ENCODE results near the gene VCL. TPM values are rescaled to one million over a fixed set of nuclear protein-coding genes. Genes with fewer than 3 reads are reported as not detected.

Gene VCL
- 10 to 100 TPM; 20.7 to 22.7 TPM for total RNA-seq

DNA sequence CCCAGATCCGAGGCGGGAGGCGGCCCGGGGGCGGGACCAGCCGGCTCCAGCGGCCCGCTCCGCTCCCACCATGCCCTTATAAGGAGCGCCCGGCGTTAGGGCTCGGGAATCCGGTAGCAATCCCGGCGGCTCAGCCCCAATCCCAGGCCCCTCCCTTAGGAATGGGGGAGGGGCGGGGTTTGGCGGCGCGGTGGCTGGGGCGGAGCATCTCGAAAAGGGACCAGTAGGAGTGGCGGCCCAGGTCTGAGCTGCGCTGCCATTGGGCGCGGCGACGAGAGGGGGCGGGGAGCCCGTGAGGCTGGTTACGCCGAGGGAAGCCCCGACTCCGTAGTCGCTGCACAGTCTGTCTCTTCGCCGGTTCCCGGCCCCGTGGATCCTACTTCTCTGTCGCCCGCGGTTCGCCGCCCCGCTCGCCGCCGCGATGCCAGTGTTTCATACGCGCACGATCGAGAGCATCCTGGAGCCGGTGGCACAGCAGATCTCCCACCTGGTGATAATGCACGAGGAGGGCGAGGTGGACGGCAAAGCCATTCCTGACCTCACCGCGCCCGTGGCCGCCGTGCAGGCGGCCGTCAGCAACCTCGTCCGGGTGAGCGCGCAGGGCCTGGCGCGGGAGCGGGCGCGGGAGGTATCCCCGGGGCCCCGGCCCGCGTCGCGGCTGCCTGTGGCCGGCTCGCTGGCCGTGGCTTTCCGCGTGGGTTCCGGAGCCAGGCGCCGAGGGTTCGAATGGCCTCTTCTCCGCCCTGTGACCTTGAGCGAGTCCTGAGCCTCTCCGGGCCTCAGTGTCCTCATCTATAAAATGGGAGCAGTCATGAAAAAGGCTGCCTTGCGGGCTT, at the start of gene VCL:
VCL (plus strand) TSS at position 330 of the 836 bp plus-strand sequence; CDS start at position 422, 92 bp downstream.
- DNase-seq (peak; percentile 97), ATAC-seq (peak; percentile 98)
- Mint-ChIP-seq H3K27ac (peak within 1 kb of the TSS; percentile 97), H3K4me3 (peak within 1 kb of the TSS; percentile 89), H3K36me3 (ENCODE audit: low read depth) (peaks cover 4% of the 10 kb centered on the region), H3K4me1 (peaks cover 39% of the 10 kb centered on the region), H3K27me3 (no peaks in the 10 kb centered on the region), H3K9me3 (ENCODE audit: low read depth) (no peaks in the 10 kb centered on the region)
- CTCF ChIA-PET: interaction anchor here (1.6 kb wide), 1 partner anchor 112 kb away, joined by 5 read pairs; no protein-coding TSS in a partner anchor
- intact Hi-C loops (cut with DNase I, micrococcal nuclease): loop anchor here (1.0 to 10.0 kb wide), 13 partner anchors 41 to 1237 kb away; partner anchors contain the start of genes ADK (in 1 of the 2), COMTD1 (in 1 of the 2), DNAJC9 (in 1 of the 2) and KAT6B (in 1 of the 2)
- POLR2A ChIA-PET: interaction anchor here (0.6 to 1.6 kb wide), 2 partner anchors 42 to 155 kb away, joined by 3 to 9 read pairs; no protein-coding TSS in a partner anchor

DNA sequence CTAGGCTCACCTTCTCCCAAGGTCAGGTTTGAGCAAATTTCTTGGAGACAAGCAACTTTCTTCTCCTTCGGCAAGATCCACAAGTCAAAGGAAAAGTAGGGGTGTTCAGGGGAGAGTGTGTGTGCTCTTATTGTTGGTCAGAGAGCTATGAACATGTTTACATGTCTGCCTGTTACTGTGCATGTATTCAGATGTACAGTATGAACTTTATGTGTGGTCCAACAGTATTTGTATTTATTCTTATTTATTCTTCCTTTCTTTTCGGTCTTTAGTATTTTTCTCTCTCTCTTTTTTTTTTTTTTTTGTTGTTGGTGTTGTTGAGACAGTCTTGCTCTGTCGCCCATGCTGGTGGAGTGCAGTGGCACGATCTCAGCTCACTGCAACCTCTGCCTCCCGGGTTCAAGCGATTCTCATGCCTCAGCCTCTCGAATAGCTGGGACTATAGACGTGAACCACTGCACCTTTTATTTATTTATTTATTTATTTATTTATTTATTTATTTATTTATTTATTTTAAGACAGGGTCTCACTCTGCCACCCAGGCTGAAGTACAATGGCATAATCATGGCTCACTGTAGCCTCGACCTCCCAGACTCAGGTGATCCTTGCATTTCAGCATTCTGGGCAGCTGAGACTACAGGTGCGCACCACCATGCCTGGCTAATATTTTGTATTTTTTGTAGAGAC, 48.8 kb upstream of the VCL start:
- intact Hi-C loops (cut with DNase I, micrococcal nuclease): no loop called here
- DNase-seq (no peak), ATAC-seq (no peak)
- Mint-ChIP-seq H3K27me3 (no peaks in the 10 kb centered on the region), H3K27ac (no peak overlapping the region), H3K36me3 (ENCODE audit: low read depth) (no peaks in the 10 kb centered on the region), H3K4me3 (no peak overlapping the region), H3K9me3 (ENCODE audit: low read depth) (no peaks in the 10 kb centered on the region), H3K4me1 (peaks cover 7% of the 10 kb centered on the region)
- ChIA-PET CTCF (no interaction called here), POLR2A (no interaction called here)

DNA sequence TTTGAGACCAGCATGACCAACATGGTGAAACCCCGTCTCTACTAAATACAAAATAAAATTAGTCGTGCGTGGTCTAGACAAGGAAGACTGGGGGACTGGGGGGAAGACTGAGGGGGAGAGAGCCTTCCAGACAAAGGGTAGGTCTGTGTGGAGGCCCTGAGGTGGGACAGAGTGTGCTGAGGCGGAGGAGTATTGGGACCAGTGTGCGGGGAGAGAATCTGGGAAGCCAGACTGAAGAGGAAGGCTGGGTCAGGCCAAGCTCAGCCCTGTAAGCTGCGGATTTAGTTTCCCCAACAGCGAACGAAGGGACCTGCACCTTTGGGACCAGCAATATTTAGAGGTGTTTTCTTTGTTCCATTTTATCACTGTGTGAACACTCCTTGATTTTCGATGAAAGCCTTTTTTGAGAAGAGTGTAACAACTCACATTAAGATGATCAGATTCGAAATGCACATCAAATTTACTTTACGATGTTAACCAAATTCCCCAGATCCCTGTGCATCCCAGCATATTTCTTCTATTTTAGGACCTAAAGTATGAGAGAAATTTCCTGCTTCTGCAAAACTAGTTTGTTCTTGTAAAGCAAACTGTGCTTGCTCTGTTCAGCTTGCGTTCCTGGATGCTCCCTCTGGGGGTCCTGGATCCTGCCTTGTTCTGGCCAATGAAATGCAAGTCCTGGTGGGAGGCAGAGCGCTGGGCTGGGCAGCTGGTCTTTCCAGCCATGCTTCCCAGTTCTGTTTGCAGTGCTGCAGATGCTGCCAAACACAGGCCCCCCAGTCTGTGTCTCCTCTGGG, 47.6 kb upstream of the VCL start:
- ATAC-seq: no peak
- intact Hi-C loops (cut with DNase I, micrococcal nuclease): no loop called here
- DNase-seq: no peak
- no peaks in the 10 kb centered on the region for H3K27me3 Mint-ChIP-seq
- no peak overlapping the region for H3K27ac Mint-ChIP-seq
- H3K9me3 Mint-ChIP-seq (ENCODE audit: low read depth): no peaks in the 10 kb centered on the region
- H3K36me3 Mint-ChIP-seq (ENCODE audit: low read depth): no peaks in the 10 kb centered on the region
- CTCF ChIA-PET: no interaction called here
- no peak overlapping the region for H3K4me3 Mint-ChIP-seq
- POLR2A ChIA-PET: no interaction called here
- peaks cover 13% of the 10 kb centered on the region for H3K4me1 Mint-ChIP-seq

DNA sequence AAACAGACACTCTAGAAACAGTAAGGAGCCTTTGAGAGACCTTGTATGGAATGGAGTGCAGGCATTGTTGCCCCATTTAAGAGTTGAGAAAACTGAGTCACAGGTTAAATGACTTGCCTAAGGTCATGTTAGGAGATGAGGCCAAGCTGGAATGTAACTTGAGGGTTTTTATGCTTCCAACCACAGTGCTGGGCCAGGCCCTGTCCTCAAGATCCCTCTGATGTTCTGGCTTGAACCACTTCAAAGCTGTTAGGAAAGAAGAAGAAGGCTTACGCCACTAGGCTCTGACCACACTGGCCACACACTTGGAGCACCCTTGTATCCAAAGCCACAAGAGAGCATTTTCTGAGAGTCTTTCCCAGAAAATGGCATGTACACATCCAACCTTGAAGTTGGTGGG, 44.3 kb upstream of the VCL start:
- Mint-ChIP-seq H3K27ac (no peak overlapping the region), H3K4me3 (no peak overlapping the region), H3K36me3 (ENCODE audit: low read depth) (no peaks in the 10 kb centered on the region), H3K4me1 (peaks cover 40% of the 10 kb centered on the region), H3K27me3 (no peaks in the 10 kb centered on the region), H3K9me3 (ENCODE audit: low read depth) (no peaks in the 10 kb centered on the region)
- ChIA-PET POLR2A (interaction anchor here (0.6 kb wide), 2 partner anchors 156 to 799 kb away, joined by 4 read pairs; no protein-coding TSS in a partner anchor), CTCF (interaction anchor here (0.7 to 3.7 kb wide), 8 partner anchors 8 to 127 kb away, joined by 3 to 15 read pairs (median 4); no protein-coding TSS in a partner anchor)
- ATAC-seq (peak; percentile 37), DNase-seq (no peak)
- intact Hi-C loops (cut with DNase I, micrococcal nuclease): no loop called here

DNA sequence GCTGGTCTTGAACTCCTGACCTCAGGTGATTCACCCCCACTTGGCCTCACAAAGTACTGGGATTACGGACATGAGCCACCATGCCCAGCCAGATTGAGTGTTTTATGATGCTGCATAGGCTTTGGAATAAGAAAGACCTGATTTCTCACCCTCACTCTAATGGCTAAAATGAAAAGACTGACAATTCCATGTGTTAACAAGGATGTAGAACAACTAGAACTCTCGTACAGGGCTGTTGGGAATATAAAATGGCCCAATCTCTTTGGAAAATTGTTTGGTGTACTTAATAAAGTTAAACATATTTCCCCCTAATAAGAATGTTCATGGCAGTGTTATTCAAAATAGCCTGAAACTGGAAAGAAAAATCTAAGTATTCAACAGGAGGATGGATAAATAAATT, 43.2 kb upstream of the VCL start:
- H3K27me3 Mint-ChIP-seq: no peaks in the 10 kb centered on the region
- no peak overlapping the region for H3K4me3 Mint-ChIP-seq
- POLR2A ChIA-PET: no interaction called here
- ATAC-seq: no peak
- intact Hi-C loops (cut with DNase I, micrococcal nuclease): loop anchor here (5.0 kb wide), 2 partner anchors 43 to 103 kb away; partner anchors contain the start of gene VCL (in 1 of the 2)
- peaks cover 49% of the 10 kb centered on the region for H3K4me1 Mint-ChIP-seq
- CTCF ChIA-PET: no interaction called here
- no peak for DNase-seq
- H3K9me3 Mint-ChIP-seq (ENCODE audit: low read depth): no peaks in the 10 kb centered on the region
- no peak overlapping the region for H3K27ac Mint-ChIP-seq
- no peaks in the 10 kb centered on the region for H3K36me3 Mint-ChIP-seq (ENCODE audit: low read depth)

DNA sequence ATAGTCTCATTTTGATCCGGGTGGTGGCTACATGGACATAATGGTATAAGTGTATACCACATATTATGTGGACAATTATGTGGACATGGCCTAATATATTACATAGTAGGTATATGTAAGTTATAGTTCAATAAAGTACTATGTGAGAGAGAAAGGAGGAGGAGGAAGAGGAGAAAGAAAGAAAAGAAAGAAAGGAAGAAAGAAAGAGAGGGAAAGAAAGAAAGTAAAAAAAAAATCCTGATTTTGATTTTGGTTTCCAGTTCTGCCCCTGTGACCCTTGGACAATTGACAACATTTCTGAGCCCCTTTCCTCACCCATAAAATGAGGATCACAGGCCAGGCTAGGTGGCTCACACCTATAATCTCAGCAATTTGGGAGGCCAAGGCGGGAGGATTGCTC, 42.2 kb upstream of the VCL start:
- ChIA-PET CTCF (interaction anchor here (1.2 to 3.6 kb wide), 8 partner anchors 15 to 167 kb away, joined by 3 to 23 read pairs (median 5); no protein-coding TSS in a partner anchor), POLR2A (no interaction called here)
- H3K4me3 Mint-ChIP-seq: no peak overlapping the region

DNA sequence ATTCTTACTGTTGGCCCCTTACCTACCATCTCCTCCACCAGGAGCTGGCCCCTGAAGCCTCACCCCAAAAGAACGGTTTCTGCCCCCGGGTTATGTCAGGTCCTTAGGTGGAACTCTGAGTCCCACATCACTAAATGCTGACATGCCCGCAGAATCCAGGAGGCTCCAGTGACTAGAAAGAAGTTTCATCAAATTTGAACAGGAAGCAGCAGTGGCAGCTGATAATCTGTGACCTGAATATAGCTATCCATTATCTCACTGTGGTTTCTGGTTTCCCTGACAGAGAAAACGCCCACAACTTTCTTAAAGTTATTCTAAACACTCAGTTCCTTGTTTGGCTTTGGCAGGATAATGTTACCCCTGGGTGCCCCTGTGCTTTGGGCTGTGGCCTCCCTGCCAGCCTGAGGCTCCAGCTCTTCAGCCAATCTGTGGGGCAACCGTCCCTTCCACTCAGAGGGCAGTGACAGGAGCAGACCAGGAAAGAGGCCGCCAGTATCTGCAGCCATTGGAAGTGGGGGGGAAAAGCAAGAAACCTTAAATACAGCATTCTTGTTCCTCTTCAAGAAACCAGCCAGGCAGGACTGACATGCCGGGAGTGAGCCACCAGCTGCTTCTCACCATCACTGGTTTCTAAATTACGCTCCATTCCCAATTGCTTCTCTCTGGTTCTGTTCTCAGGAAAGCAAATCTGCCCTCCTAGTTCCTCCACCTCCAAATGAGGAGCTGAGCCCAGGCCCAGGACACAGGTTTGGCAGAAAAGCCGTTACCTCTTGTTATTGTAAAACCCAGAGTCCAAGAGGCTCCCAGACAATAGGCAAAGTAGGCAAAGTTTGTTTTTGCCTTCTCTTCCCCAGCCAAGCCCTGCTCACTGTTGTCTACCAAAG, 41.2 kb upstream of the VCL start:
- H3K9me3 Mint-ChIP-seq (ENCODE audit: low read depth): no peaks in the 10 kb centered on the region
- H3K27ac Mint-ChIP-seq: peak overlapping the region; percentile 87
- H3K27me3 Mint-ChIP-seq: no peaks in the 10 kb centered on the region
- intact Hi-C loops (cut with DNase I, micrococcal nuclease): loop anchor here (1.0 to 5.0 kb wide), 4 partner anchors 41 to 124 kb away; partner anchors contain the start of gene VCL (in 1 of the 2)
- peak; percentile 44 for DNase-seq
- H3K36me3 Mint-ChIP-seq (ENCODE audit: low read depth): no peaks in the 10 kb centered on the region
- H3K4me1 Mint-ChIP-seq: peaks cover 58% of the 10 kb centered on the region
- peak; percentile 66 for ATAC-seq
- POLR2A ChIA-PET: interaction anchor here (0.6 to 1.0 kb wide), 4 partner anchors 35 to 192 kb away, joined by 3 read pairs; no protein-coding TSS in a partner anchor
- H3K4me3 Mint-ChIP-seq: peak overlapping the region; percentile 35
- CTCF ChIA-PET: interaction anchor here (0.5 to 3.6 kb wide), 30 partner anchors 10 to 308 kb away, joined by 3 to 23 read pairs (median 4); no protein-coding TSS in a partner anchor

More for the DNA sequence above, 42.2 kb upstream of the VCL start:
- Mint-ChIP-seq H3K9me3 (ENCODE audit: low read depth) (no peaks in the 10 kb centered on the region), H3K36me3 (ENCODE audit: low read depth) (no peaks in the 10 kb centered on the region), H3K4me1 (peaks cover 58% of the 10 kb centered on the region), H3K27me3 (no peaks in the 10 kb centered on the region), H3K27ac (no peak overlapping the region)
- no peak for ATAC-seq
- intact Hi-C loops (cut with DNase I, micrococcal nuclease): loop anchor here (2.0 to 5.0 kb wide), 3 partner anchors 42 to 125 kb away; partner anchors contain the start of gene VCL (in 1 of the 2)
- DNase-seq: no peak

DNA sequence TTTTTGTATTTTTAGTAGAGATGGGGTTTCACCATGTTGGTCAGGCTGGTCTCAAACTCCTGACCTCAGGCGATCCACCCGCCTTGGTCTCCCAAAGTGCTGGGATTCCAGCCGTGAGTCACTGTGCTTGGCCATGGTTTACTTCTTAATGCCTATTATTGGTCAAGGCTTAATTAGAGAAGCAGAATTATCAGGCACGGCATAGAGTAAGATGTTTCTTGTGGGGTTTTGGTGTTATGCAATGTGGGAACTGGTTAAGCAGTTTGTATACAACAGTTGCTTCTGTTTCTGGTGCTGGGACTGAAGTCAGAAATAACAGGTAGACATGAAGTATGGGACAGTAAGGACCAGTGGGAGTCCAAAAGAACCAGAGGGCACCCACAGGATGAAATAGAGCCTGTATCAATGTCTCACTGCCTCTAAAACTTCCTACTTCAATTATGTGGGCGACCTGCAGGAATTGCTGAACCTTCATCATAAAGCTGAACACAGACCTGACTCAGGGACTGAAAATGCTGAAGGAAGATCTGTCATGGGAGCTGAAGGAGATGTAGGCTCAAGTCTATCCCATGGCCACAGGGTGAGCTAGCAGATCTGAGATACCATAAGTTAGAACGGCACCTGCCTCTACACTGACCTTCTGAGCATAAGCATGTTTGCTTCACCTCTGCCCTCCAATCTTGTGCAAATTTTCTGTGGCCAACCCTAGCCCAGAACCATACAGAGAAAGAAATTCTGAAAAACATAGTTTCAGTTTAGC, 38.3 kb upstream of the VCL start:
- intact Hi-C loops (cut with DNase I, micrococcal nuclease): loop anchor here (5.0 kb wide), 2 partner anchors 38 to 98 kb away; partner anchors contain the start of gene VCL (in 1 of the 2)
- no peak for DNase-seq
- Mint-ChIP-seq H3K27ac (peak overlapping the region; percentile 15), H3K36me3 (ENCODE audit: low read depth) (no peaks in the 10 kb centered on the region), H3K4me3 (no peak overlapping the region), H3K27me3 (no peaks in the 10 kb centered on the region), H3K9me3 (ENCODE audit: low read depth) (no peaks in the 10 kb centered on the region), H3K4me1 (peaks cover 50% of the 10 kb centered on the region)
- ChIA-PET CTCF (interaction anchor here (0.7 to 3.6 kb wide), 7 partner anchors 12 to 122 kb away, joined by 3 to 23 read pairs (median 3); no protein-coding TSS in a partner anchor), POLR2A (interaction anchor here (0.6 kb wide), 1 partner anchor 73 kb away, joined by 5 read pairs; no protein-coding TSS in a partner anchor)
- no peak for ATAC-seq

DNA sequence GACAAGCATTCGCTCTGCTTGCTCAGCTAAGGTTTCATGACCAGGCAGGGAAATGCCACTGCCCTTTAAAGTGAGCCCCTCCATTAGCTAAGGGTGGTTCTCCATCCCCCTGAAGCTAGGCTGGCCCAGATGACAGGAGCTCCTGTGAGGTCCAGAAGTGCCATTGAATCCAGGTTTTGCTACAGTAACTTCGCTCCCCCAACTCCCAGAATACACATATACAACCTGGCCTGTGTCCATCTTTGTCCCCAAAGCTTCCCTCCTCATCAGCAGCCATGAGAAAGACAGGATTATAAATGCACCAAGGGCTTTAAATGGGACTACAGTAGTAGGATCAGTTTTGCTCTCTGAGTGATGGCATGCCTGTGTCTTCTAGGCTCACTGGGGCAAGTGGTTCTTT, 35.5 kb upstream of the VCL start:
- no peak overlapping the region for H3K27ac Mint-ChIP-seq
- ATAC-seq (no peak), DNase-seq (no peak)
- H3K4me1 Mint-ChIP-seq: peaks cover 27% of the 10 kb centered on the region
- H3K27me3 Mint-ChIP-seq: no peaks in the 10 kb centered on the region
- ChIA-PET POLR2A (no interaction called here), CTCF (interaction anchor here (0.6 to 1.5 kb wide), 3 partner anchors 22 to 936 kb away, joined by 3 to 5 read pairs (median 4); no protein-coding TSS in a partner anchor)
- no peaks in the 10 kb centered on the region for H3K36me3 Mint-ChIP-seq (ENCODE audit: low read depth)
- H3K4me3 Mint-ChIP-seq: no peak overlapping the region
- H3K9me3 Mint-ChIP-seq (ENCODE audit: low read depth): no peaks in the 10 kb centered on the region
- intact Hi-C loops (cut with DNase I, micrococcal nuclease): no loop called here

Measured in activated CD4-positive, alpha-beta T cell treated with anti-CD3 and anti-CD28 coated beads for 36 hours (primary cell).